ENCODE data around the gene SACM1L.
"Not testable (repeated sequence)": the region's sequence is repeated elsewhere in the genome, so short reads cannot be mapped to it uniquely, and the experiment has no call there.

Gene SACM1L

GRCh38 chr3:45666757-45667431 is 22.3 kb upstream of the SACM1L start:
- no peak for DNase-seq (ENCODE audit: low read depth)

- DNase-seq (ENCODE audit: low read depth) = no peak
These were observed 21.6 kb upstream of the SACM1L start for GRCh38 chr3:45667569-45667934.

- DNase-seq (ENCODE audit: low read depth) = no peak
These were observed 18.8 kb upstream of the SACM1L start for GRCh38 chr3:45670436-45670835.

- no peak for DNase-seq (ENCODE audit: low read depth)
These were observed 18.2 kb upstream of the SACM1L start for GRCh38 chr3:45670991-45671390.

- DNase-seq (ENCODE audit: low read depth) = no peak
These were observed 15.9 kb upstream of the SACM1L start for GRCh38 chr3:45673273-45673672.

GRCh38 chr3:45676325-45677032 is 12.7 kb upstream of the SACM1L start:
- DNase-seq (ENCODE audit: low read depth) = no peak

- DNase-seq (ENCODE audit: low read depth) = no peak
These were observed 12.2 kb upstream of the SACM1L start for GRCh38 chr3:45677033-45677446.

- no peak for DNase-seq (ENCODE audit: low read depth)
These were observed 11.4 kb upstream of the SACM1L start for GRCh38 chr3:45677841-45678240.

- no peak for DNase-seq (ENCODE audit: low read depth)
These were observed 9.4 kb upstream of the SACM1L start for GRCh38 chr3:45679805-45680204.

GRCh38 chr3:45681221-45681620 is 8.0 kb upstream of the SACM1L start:
- DNase-seq (ENCODE audit: low read depth) = no peak

GRCh38 chr3:45681846-45682245 is 7.3 kb upstream of the SACM1L start:
- DNase-seq (ENCODE audit: low read depth) = no peak

GRCh38 chr3:45682311-45682710 is 6.9 kb upstream of the SACM1L start:
- DNase-seq (ENCODE audit: low read depth) = no peak

GRCh38 chr3:45682786-45683185 is 6.4 kb upstream of the SACM1L start:
- DNase-seq (ENCODE audit: low read depth) = no peak

GRCh38 chr3:45683417-45684326 is 5.5 kb upstream of the SACM1L start:
- no peak for DNase-seq (ENCODE audit: low read depth)

GRCh38 chr3:45684327-45684892 is 4.8 kb upstream of the SACM1L start:
- DNase-seq (ENCODE audit: low read depth) = no peak

GRCh38 chr3:45685722-45686121 is 3.5 kb upstream of the SACM1L start:
- DNase-seq (ENCODE audit: low read depth) = not testable (repeated sequence)

- no peak for DNase-seq (ENCODE audit: low read depth)
These were observed 2.3 kb upstream of the SACM1L start for GRCh38 chr3:45686850-45687249.

GRCh38 chr3:45687828-45688193 is 1.4 kb upstream of the SACM1L start:
- no peak for DNase-seq (ENCODE audit: low read depth)

- no peak for DNase-seq (ENCODE audit: low read depth)
These were observed 858 bp upstream of the SACM1L start for GRCh38 chr3:45688194-45688881.

GRCh38 chr3:45689787-45690145 is 570 bp downstream of the SACM1L start:
- no peak for DNase-seq (ENCODE audit: low read depth)

GRCh38 chr3:45690336-45691035 is 1.3 kb downstream of the SACM1L start:
- no peak for DNase-seq (ENCODE audit: low read depth)
